Measurements from ENCODE around the gene TFAP2D.

TFAP2D gene

GRCh38 chr6:50720623-50721022 is 7.3 kb downstream of the TFAP2D start:
- DNase-seq = peak; percentile 86

- DNase-seq = peak; percentile 48
Measured at GRCh38 chr6:50721978-50722377, 8.7 kb downstream of the TFAP2D start.

- peak; percentile 51 for DNase-seq
Measured at GRCh38 chr6:50722829-50723554, 9.7 kb downstream of the TFAP2D start.

- DNase-seq = peak; percentile 53
Measured at GRCh38 chr6:50724381-50725124, 11.2 kb downstream of the TFAP2D start.

GRCh38 chr6:50734488-50734887 is 21.2 kb downstream of the TFAP2D start:
- DNase-seq = no peak

GRCh38 chr6:50742161-50742560 is 28.8 kb downstream of the TFAP2D start:
- DNase-seq = no peak

GRCh38 chr6:50744976-50745375 is 31.6 kb downstream of the TFAP2D start:
- no peak for DNase-seq

- DNase-seq = no peak
Measured at GRCh38 chr6:50762798-50763197, 49.5 kb downstream of the TFAP2D start.

GRCh38 chr6:50778696-50779095 is 65.4 kb downstream of the TFAP2D start:
- no peak for DNase-seq

- no peak for DNase-seq
Measured at GRCh38 chr6:50780382-50780781, 67.1 kb downstream of the TFAP2D start.

GRCh38 chr6:50785921-50786320 is 72.6 kb downstream of the TFAP2D start:
- DNase-seq = no peak

GRCh38 chr6:50791900-50792508 is 78.7 kb downstream of the TFAP2D start:
- peak; percentile 78 for DNase-seq

GRCh38 chr6:50792771-50793170 is 79.4 kb downstream of the TFAP2D start:
- DNase-seq = no peak

GRCh38 chr6:50795574-50795973 is 82.2 kb downstream of the TFAP2D start:
- no peak for DNase-seq

- DNase-seq = no peak
Measured at GRCh38 chr6:50804283-50804682, 91.0 kb downstream of the TFAP2D start.

- no peak for DNase-seq
Measured at GRCh38 chr6:50807035-50807434, 93.7 kb downstream of the TFAP2D start.

GRCh38 chr6:50815436-50816114 is 102.2 kb downstream of the TFAP2D start:
- DNase-seq = peak; percentile 70

- DNase-seq = peak; percentile 96
Measured at GRCh38 chr6:50816115-50816675, 102.9 kb downstream of the TFAP2D start.

GRCh38 chr6:50816947-50817645 is 103.8 kb downstream of the TFAP2D start:
- DNase-seq = peak; percentile 48

GRCh38 chr6:50817646-50817950 is 104.3 kb downstream of the TFAP2D start:
- peak; percentile 62 for DNase-seq

GRCh38 chr6:50818020-50818419 is 104.7 kb downstream of the TFAP2D start:
- DNase-seq = peak; percentile 62

- peak; percentile 84 for DNase-seq
Measured at GRCh38 chr6:50818673-50819072, 105.3 kb downstream of the TFAP2D start, which contains the start of gene TFAP2B. TSS of gene TFAP2B (plus strand) at chr6:50818871. CDS start at chr6:50818892, 21 bp downstream.

All from eye (tissue), 1 donor.